Panc1 (cell line): ENCODE results near the gene CDC25B.

ENCODE experiments used
- POLR2AphosphoS5 ChIP-seq: IDR thresholded peaks from 2 replicates; pipeline ENCODE4 v1.6.1; 2012; ENCODE audit warnings: mild to moderate bottlenecking, low read depth, low read length, moderate library complexity
- REST ChIP-seq, 2 experiments: IDR thresholded peaks; 2 replicates each; pipeline ENCODE4 v1.6.1; 2011 to 2012; ENCODE audit warnings: low read depth in 2 of 2, control low read depth in 1 of 2, low read length in 1 of 2, mild to moderate bottlenecking in 1 of 2, moderate library complexity in 1 of 2; ENCODE audit not compliant: insufficient read depth in 1 of 2
- SIN3A ChIP-seq: IDR thresholded peaks from 2 replicates; pipeline ENCODE4 v1.6.1; 2012; ENCODE audit warnings: low read depth, mild to moderate bottlenecking, low read length, moderate library complexity, borderline replicate concordance; ENCODE audit not compliant: insufficient read depth
- TF ChIP-seq, protein P1 (sequence below): fragments of 450-650 bp; IDR thresholded peaks from 2 replicates; pipeline ENCODE4 v1.5.1; 2017; ENCODE audit warnings: mild to moderate bottlenecking

DNA sequence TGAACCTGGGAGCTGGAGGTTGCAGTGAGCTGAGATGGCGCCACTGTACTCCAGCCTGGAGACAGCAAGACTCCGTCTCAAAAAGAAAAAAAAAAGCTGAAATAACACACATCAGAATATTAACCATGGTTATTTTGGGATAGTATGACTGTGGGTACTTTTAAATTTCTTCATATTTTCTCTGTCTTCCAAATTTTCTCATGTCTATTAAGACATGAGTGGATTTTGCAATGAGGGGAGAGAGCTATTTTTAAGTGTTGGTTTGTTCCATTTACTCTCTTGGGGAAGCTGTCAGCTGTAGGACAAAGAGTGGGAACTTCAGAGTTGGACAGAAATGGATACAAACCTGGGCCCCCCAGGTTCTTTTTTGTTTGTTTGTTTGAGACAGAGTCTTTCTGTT, 38.8 kb upstream of the CDC25B start:
- TF ChIP-seq, protein P1, sequence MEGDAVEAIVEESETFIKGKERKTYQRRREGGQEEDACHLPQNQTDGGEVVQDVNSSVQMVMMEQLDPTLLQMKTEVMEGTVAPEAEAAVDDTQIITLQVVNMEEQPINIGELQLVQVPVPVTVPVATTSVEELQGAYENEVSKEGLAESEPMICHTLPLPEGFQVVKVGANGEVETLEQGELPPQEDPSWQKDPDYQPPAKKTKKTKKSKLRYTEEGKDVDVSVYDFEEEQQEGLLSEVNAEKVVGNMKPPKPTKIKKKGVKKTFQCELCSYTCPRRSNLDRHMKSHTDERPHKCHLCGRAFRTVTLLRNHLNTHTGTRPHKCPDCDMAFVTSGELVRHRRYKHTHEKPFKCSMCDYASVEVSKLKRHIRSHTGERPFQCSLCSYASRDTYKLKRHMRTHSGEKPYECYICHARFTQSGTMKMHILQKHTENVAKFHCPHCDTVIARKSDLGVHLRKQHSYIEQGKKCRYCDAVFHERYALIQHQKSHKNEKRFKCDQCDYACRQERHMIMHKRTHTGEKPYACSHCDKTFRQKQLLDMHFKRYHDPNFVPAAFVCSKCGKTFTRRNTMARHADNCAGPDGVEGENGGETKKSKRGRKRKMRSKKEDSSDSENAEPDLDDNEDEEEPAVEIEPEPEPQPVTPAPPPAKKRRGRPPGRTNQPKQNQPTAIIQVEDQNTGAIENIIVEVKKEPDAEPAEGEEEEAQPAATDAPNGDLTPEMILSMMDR: no peak
- no peak for TF ChIP-seq SIN3A
- TF ChIP-seq POLR2AphosphoS5: no peak
- no peak for TF ChIP-seq REST (IDR thresholded peaks at IDR 0.05; ENCODE audit: insufficient read depth in 1 of 2, low read depth in 2 of 2, low read length in 1 of 2)
